PC-3 (cell line): ENCODE measurements around the gene KCNN2. TPM values are rescaled to one million over a fixed set of nuclear protein-coding genes. Genes with fewer than 3 reads are reported as not detected.
A peak's percentile ranks its signal among the peaks of the same experiment; 100 is the strongest.

Source experiments
- ATAC-seq: fragments of 200-7000 bp; cut with Tn5 transposase; 2 replicates; pipeline ENCODE4 v1.9.1; 2020; ENCODE audit warnings: mild to moderate bottlenecking, moderate library complexity
- BruUV-seq: library from RNA; stranded (reverse); fragments of 400-500 nt; replicated peaks from 2 replicates; lab custom pipeline; 2021; lab: Mats Ljungman, UMichigan
- CTCF ChIA-PET: fragments of 300-600 bp; sonication (Branson Sonifier 250); formaldehyde crosslinking; loops from one replicate; lab custom pipeline; 2022; ENCODE audit warnings: antibody characterized with exemption; lab: Charles Lee
- POLR2A ChIA-PET: fragments of 300-600 bp; sonication (Branson Sonifier 250); formaldehyde crosslinking; loops from one replicate; lab custom pipeline; 2022; ENCODE audit warnings: antibody characterized with exemption; ENCODE audit not compliant: unreplicated experiment; lab: Charles Lee
- DNase-seq: peaks from one replicate; pipeline ENCODE4 v3.0.0-alpha.2; 2015
- H2AFZ ChIP-seq: fragments of 300-600 bp; sonication (generic); 2 replicates; pipeline ENCODE4 v1.6.0; 2016; ENCODE audit warnings: antibody characterized with exemption, low read length
- H3F3A ChIP-seq: fragments of 300-600 bp; sonication (generic); one replicate; pipeline ENCODE4 v1.6.0; 2017; ENCODE audit warnings: antibody characterized with exemption, low read length, control low read depth, mild to moderate bottlenecking; ENCODE audit not compliant: unreplicated experiment
- H3K27ac ChIP-seq: fragments of 300-600 bp; sonication (generic); 2 replicates; pipeline ENCODE4 v1.5.1; 2016; ENCODE audit warnings: mild to moderate bottlenecking, low read length
- H3K27me3 ChIP-seq: fragments of 300-600 bp; sonication (generic); 2 replicates; pipeline ENCODE4 v1.6.1; 2016; ENCODE audit warnings: low read length, mixed read lengths
- H3K36me3 ChIP-seq: fragments of 300-600 bp; sonication (generic); 2 replicates; pipeline ENCODE4 v1.6.1; 2016; ENCODE audit warnings: low read depth, mixed run types, low read length, mixed read lengths
- H3K4me1 ChIP-seq: fragments of 300-600 bp; sonication (generic); 2 replicates; pipeline ENCODE4 v1.5.1; 2016; ENCODE audit warnings: low read length; ENCODE audit not compliant: insufficient read depth
- H3K4me2 ChIP-seq: fragments of 300-600 bp; sonication (generic); 2 replicates; pipeline ENCODE4 v1.6.0; 2016; ENCODE audit warnings: low read length
- H3K4me3 ChIP-seq: fragments of 300-600 bp; sonication (generic); 2 replicates; pipeline ENCODE4 v1.5.1; 2016; ENCODE audit warnings: mild to moderate bottlenecking, low read length, mixed read lengths
- H3K79me2 ChIP-seq: fragments of 300-600 bp; sonication (generic); 2 replicates; pipeline ENCODE4 v1.6.1; 2017; ENCODE audit warnings: low read length, mixed read lengths
- H3K9ac ChIP-seq: fragments of 300-600 bp; sonication (generic); 2 replicates; pipeline ENCODE4 v1.6.0; 2016; ENCODE audit warnings: mild to moderate bottlenecking, low read length
- H3K9me2 ChIP-seq: fragments of 300-600 bp; sonication (generic); replicated peaks from 2 replicates; pipeline ENCODE4 v1.6.1; 2016; ENCODE audit warnings: mixed run types, low read length, mixed read lengths
- H3K9me3 ChIP-seq: fragments of 300-600 bp; sonication (generic); 2 replicates; pipeline ENCODE4 v1.6.1; 2016; ENCODE audit warnings: low read length, mixed read lengths
- H4K20me1 ChIP-seq: fragments of 300-600 bp; sonication (generic); 2 replicates; pipeline ENCODE4 v1.6.1; 2016; ENCODE audit warnings: low read length, mixed read lengths
- CTCF ChIP-seq: fragments of 300-600 bp; sonication (generic); conservative IDR thresholded peaks from 2 replicates; pipeline ENCODE4 v1.5.1; 2017; ENCODE audit warnings: antibody characterized with exemption, low read depth, mild to moderate bottlenecking, low read length
- EZH2 ChIP-seq: fragments of 300-600 bp; sonication (generic); IDR thresholded peaks from one replicate; pipeline ENCODE4 v1.6.1; 2017; ENCODE audit warnings: antibody characterized with exemption, mild to moderate bottlenecking, low read length; ENCODE audit not compliant: unreplicated experiment
- EZH2phosphoT487 ChIP-seq: fragments of 300-600 bp; sonication (generic); IDR thresholded peaks from 2 replicates; pipeline ENCODE4 v1.6.1; 2018; ENCODE audit warnings: mild to moderate bottlenecking, antibody characterized with exemption, low read length, borderline replicate concordance
- intact Hi-C: fragments of 100-400 bp; cut with micrococcal nuclease; formaldehyde crosslinking; loops from 2 replicates; pipeline ENCODE4 v1.9.0; 2023
- total RNA-seq: library from RNA; depleted of rRNA; stranded (reverse); fragments of >200 nt; gene quantifications from 2 replicates; pipeline ENCODE4 v1.2.3, GENCODE V29; 2014

The KCNN2 gene
- total RNA-seq, 1 experiment from 2014 or later, result 0.07 TPM

- Histone ChIP-seq H3K27ac (no peak overlapping the region), H3K9me3 (no peaks in the 10 kb centered on the region), H3K27me3 (no peaks in the 10 kb centered on the region), H3K4me3 (no peak overlapping the region), H3F3A (no peaks in the 10 kb centered on the region), H4K20me1 (no peaks in the 10 kb centered on the region), H3K9me2 (no peaks in the 10 kb centered on the region), H3K9ac (no peak overlapping the region), H2AFZ (no peak overlapping the region), H3K36me3 (no peaks in the 10 kb centered on the region), H3K4me2 (no peak overlapping the region), H3K4me1 (no peaks in the 10 kb centered on the region), H3K79me2 (no peaks in the 10 kb centered on the region)
- ChIA-PET POLR2A (no interaction called here), CTCF (no interaction called here)
- no peak for DNase-seq
- no peak for ATAC-seq
- TF ChIP-seq CTCF (no peak), EZH2 (no peak), EZH2phosphoT487 (no peak)
- BruUV-seq, result no TSS peak
- intact Hi-C loops, result no loop called here
Observed at GRCh38 chr5:114332493-114332892, 29.4 kb upstream of the KCNN2 start.

- CTCF ChIA-PET, result no interaction called here
- ATAC-seq, result no peak
Observed at GRCh38 chr5:114332925-114333324, 28.9 kb upstream of the KCNN2 start.

DNA sequence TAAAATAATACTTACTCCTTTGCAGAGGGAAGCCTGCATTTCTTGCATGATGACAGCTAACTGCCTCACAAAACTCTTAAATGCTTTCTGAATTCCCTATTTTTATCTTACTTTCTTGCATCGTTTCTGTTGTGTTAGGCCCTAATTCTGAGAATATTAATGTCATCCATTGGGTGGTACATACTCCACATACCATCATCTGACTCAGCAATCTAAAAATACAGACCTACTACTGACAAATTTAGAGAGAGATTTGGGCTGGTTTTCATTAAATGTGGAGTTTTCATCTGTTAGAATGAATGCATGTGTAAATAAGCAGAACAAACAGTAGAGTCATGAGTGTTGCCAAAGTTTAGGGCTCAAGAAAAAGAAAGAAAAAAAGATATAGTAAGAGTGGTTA, 26.5 kb upstream of the KCNN2 start:
- intact Hi-C loops, result no loop called here
- Histone ChIP-seq H3K4me3 (no peak overlapping the region), H3K9me3 (no peaks in the 10 kb centered on the region), H3K27me3 (no peaks in the 10 kb centered on the region), H3F3A (no peaks in the 10 kb centered on the region), H3K36me3 (no peaks in the 10 kb centered on the region), H3K27ac (no peak overlapping the region), H3K4me2 (no peak overlapping the region), H3K4me1 (no peaks in the 10 kb centered on the region), H3K79me2 (no peaks in the 10 kb centered on the region), H2AFZ (no peak overlapping the region), H4K20me1 (no peaks in the 10 kb centered on the region), H3K9me2 (no peaks in the 10 kb centered on the region), H3K9ac (no peak overlapping the region)
- POLR2A ChIA-PET, result no interaction called here
- BruUV-seq, result no TSS peak
- no peak for TF ChIP-seq EZH2phosphoT487
- CTCF ChIA-PET, result no interaction called here
- no peak for ATAC-seq
- no peak for DNase-seq

More at GRCh38 chr5:114332925-114333324, 28.9 kb upstream of the KCNN2 start:
- Histone ChIP-seq H3F3A (no peaks in the 10 kb centered on the region), H3K4me3 (no peak overlapping the region), H3K9ac (no peak overlapping the region), H3K27me3 (no peaks in the 10 kb centered on the region), H3K36me3 (no peaks in the 10 kb centered on the region), H4K20me1 (no peaks in the 10 kb centered on the region), H2AFZ (no peak overlapping the region), H3K27ac (no peak overlapping the region), H3K9me2 (no peaks in the 10 kb centered on the region), H3K4me2 (no peak overlapping the region), H3K4me1 (no peaks in the 10 kb centered on the region), H3K9me3 (no peaks in the 10 kb centered on the region), H3K79me2 (no peaks in the 10 kb centered on the region)
- DNase-seq, result peak; percentile 1
- no TSS peak for BruUV-seq
- intact Hi-C loops, result no loop called here
- POLR2A ChIA-PET, result no interaction called here
- no peak for TF ChIP-seq EZH2

- no TSS peak for BruUV-seq
- TF ChIP-seq CTCF (no peak), EZH2 (no peak), EZH2phosphoT487 (no peak)
Observed at GRCh38 chr5:114339108-114339507, 22.8 kb upstream of the KCNN2 start.

More at GRCh38 chr5:114339108-114339507, 22.8 kb upstream of the KCNN2 start:
- H3F3A ChIP-seq, result no peaks in the 10 kb centered on the region
- intact Hi-C loops, result no loop called here
- no peak overlapping the region for H2AFZ ChIP-seq
- no peak overlapping the region for H3K4me2 ChIP-seq
- no peak for ATAC-seq
- CTCF ChIA-PET, result no interaction called here
- POLR2A ChIA-PET, result no interaction called here
- H3K4me3 ChIP-seq, result no peak overlapping the region
- H3K9me3 ChIP-seq, result no peaks in the 10 kb centered on the region
- no peaks in the 10 kb centered on the region for H3K27me3 ChIP-seq
- no peaks in the 10 kb centered on the region for H4K20me1 ChIP-seq
- no peaks in the 10 kb centered on the region for H3K4me1 ChIP-seq
- DNase-seq, result no peak
- no peaks in the 10 kb centered on the region for H3K9me2 ChIP-seq
- no peak overlapping the region for H3K27ac ChIP-seq
- H3K79me2 ChIP-seq, result no peaks in the 10 kb centered on the region
- no peaks in the 10 kb centered on the region for H3K36me3 ChIP-seq
- H3K9ac ChIP-seq, result no peak overlapping the region
